Measurements from ENCODE around the gene ANTXR1. TPM values are rescaled to one million over a fixed set of nuclear protein-coding genes. Genes with fewer than 3 reads are reported as not detected.

ANTXR1 gene
- total RNA-seq, 2 donors from 2014 or later, result 0.40 TPM; not detected in 1

DNA sequence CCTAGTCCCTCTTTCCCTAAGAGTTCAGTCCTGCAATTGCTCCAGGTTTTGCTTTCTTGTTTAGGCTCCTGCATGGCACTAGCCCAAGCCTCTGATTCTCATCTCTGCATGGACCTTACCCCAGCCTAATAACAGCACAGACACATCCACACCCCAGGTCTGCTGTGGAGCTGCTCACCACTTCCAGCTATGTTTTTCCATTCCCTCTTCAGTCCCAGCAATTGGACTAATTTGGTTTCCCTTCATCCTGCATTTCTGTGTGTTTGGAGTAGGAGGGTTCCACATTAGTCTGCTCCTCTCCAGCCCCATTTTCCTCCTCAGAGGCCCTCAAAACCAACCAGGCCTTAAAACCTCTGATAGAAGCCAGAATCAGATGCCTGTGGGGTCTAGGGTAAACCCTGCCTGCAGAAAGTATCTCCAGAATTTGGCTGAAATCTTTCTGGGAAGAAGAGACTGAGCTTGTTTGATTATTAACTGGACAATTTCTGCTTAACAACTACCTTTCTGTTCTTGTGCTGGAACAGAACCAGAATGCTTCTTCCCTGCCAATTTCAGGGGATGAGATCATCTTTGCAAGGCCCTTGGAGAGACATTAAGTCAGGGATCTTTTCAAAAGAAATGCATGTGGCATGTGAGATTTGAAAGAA lies 278.1 kb downstream of the ANTXR1 start:
- DNase-seq (ENCODE audit: low spot score), result no peak
- H3K4me3 Mint-ChIP-seq, result no peak overlapping the region
- no peak overlapping the region for H3K27ac Mint-ChIP-seq
- H3K4me1 Mint-ChIP-seq (ENCODE audit: low read depth in 2 of 2), result no peaks in the 10 kb centered on the region
- H3K27me3 Mint-ChIP-seq, result peaks cover 3 to 22% of the 10 kb centered on the region in 2 donors
- ATAC-seq, result no peak
- no peaks in the 10 kb centered on the region for H3K36me3 Mint-ChIP-seq
- no peaks in the 10 kb centered on the region for H3K9me3 Mint-ChIP-seq

- no peak overlapping the region for H3K27ac Mint-ChIP-seq
- ATAC-seq, result no peak
- DNase-seq (ENCODE audit: low spot score), result no peak
- no peaks in the 10 kb centered on the region for H3K9me3 Mint-ChIP-seq
- no peaks in the 10 kb centered on the region for H3K36me3 Mint-ChIP-seq
- peaks cover 3 to 26% of the 10 kb centered on the region in 2 donors for H3K27me3 Mint-ChIP-seq
- no peak overlapping the region for H3K4me3 Mint-ChIP-seq
- no peaks in the 10 kb centered on the region for H3K4me1 Mint-ChIP-seq (ENCODE audit: low read depth in 2 of 2)
Observed at GRCh38 chr2:69291721-69292120, 278.7 kb downstream of the ANTXR1 start.

DNA sequence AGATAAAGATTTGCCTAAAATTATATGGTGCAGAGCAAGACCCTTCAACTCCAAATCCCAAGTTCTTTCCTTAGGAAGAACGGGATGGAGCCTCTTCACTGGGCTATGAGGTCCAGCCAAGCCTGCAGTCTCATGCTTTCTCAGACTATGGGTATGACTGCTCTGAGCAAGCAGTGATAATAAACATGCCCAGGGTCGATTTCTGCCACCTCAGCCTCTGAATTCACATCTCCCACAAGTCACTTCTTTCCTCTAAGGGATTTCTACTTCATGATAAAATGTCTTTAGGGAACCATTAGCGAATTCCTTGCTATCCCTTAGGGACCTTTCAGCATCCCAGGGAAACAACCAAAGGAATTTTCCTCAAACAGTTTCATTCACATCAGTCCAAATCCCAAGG lies 279.3 kb downstream of the ANTXR1 start:
- H3K36me3 Mint-ChIP-seq, result no peaks in the 10 kb centered on the region
- ATAC-seq (no peak), DNase-seq (ENCODE audit: low spot score) (no peak)
- H3K9me3 Mint-ChIP-seq, result no peaks in the 10 kb centered on the region
- no peak overlapping the region for H3K4me3 Mint-ChIP-seq
- H3K4me1 Mint-ChIP-seq (ENCODE audit: low read depth in 2 of 2), result no peaks in the 10 kb centered on the region
- H3K27me3 Mint-ChIP-seq, result peaks cover 3 to 27% of the 10 kb centered on the region in 2 donors
- no peak overlapping the region for H3K27ac Mint-ChIP-seq

DNA sequence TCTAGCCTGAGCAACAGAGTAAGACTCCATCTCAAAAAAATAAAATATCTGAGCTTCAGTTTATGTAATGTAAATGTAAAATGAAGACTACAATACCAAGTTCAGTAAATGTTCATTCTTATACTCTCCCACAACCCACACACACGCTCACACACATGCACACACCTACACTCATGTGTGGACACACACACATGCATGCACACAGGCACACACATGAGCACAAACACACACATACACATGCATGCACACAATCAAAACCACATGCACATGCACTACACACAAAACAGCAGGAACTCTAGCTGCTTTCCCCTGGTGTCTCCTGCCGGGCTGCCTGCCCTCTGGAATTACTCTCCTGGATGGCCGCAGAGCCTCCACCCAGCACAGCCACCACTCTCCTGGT lies 283.4 kb downstream of the ANTXR1 start:
- DNase-seq (ENCODE audit: low spot score), result no peak
- ATAC-seq, result no peak
- Mint-ChIP-seq H3K4me1 (ENCODE audit: low read depth in 2 of 2) (no peaks in the 10 kb centered on the region), H3K9me3 (no peaks in the 10 kb centered on the region), H3K27me3 (peaks cover 5 to 19% of the 10 kb centered on the region in 2 donors), H3K4me3 (no peak overlapping the region), H3K27ac (no peak overlapping the region), H3K36me3 (no peaks in the 10 kb centered on the region)

DNA sequence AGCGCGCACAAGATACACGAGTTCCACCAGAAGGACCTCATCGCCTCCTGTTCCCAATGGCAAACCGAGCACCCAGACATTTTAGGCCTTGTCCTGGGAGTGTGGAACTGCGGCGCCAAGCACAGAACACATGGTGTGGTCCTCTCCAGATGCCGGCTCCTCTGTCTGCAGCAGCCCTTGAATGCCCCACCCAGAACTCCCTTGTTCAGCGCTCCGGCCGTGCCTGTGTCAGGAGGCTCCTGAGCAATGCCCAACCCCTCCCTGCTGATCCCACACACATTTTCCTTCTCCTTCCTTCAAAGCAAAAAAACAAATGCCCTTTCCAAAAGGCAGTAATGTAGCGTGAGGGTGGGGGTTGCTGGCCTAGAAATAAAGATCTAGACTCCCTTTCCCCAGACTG lies 284.2 kb downstream of the ANTXR1 start:
- Mint-ChIP-seq H3K4me3 (no peak overlapping the region), H3K36me3 (no peaks in the 10 kb centered on the region), H3K27ac (no peak overlapping the region), H3K27me3 (peaks cover 7 to 19% of the 10 kb centered on the region in 2 donors), H3K4me1 (ENCODE audit: low read depth in 2 of 2) (no peaks in the 10 kb centered on the region), H3K9me3 (no peaks in the 10 kb centered on the region)
- ATAC-seq, result peak in 1 of 2 donors; percentile 4
- DNase-seq (ENCODE audit: low spot score), result no peak

- H3K27me3 Mint-ChIP-seq, result peaks cover 11 to 26% of the 10 kb centered on the region in 2 donors
- no peak for ATAC-seq
- no peak overlapping the region for H3K27ac Mint-ChIP-seq
- no peak overlapping the region for H3K4me3 Mint-ChIP-seq
- no peaks in the 10 kb centered on the region for H3K9me3 Mint-ChIP-seq
- H3K36me3 Mint-ChIP-seq, result no peaks in the 10 kb centered on the region
- DNase-seq (ENCODE audit: low spot score), result no peak
- no peaks in the 10 kb centered on the region for H3K4me1 Mint-ChIP-seq (ENCODE audit: low read depth in 2 of 2)
Observed at GRCh38 chr2:69298261-69298660, 285.3 kb downstream of the ANTXR1 start.

DNA sequence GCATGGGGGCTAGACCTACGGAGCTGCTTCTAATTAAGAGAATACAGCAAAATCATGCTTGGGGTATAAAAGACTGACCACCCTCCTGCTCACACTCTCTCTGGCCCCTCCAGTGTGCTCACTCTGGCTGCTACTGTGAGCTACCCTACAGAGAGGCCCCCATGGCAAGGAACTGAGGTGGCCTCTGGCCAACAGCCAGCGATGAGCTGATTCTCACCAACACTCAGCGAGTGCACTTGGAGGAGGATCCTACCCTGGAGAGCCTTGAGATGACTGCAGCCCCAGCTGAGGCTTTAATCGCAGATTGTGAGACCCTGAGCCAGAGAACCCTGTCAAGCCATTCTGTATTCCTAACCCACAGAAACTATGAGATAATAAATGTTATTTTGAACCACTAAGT lies 285.9 kb downstream of the ANTXR1 start:
- Mint-ChIP-seq H3K9me3 (no peaks in the 10 kb centered on the region), H3K4me3 (no peak overlapping the region), H3K27ac (no peak overlapping the region), H3K27me3 (peaks cover 11 to 28% of the 10 kb centered on the region in 2 donors), H3K36me3 (no peaks in the 10 kb centered on the region), H3K4me1 (ENCODE audit: low read depth in 2 of 2) (no peaks in the 10 kb centered on the region)
- no peak for ATAC-seq
- DNase-seq (ENCODE audit: low spot score), result no peak

Other genes starting within 250 kb of the ANTXR1 start
- not detected for gene BMP10, start 141.8 kb upstream of the ANTXR1 start, total RNA-seq
- not detected for gene GKN2, start 60.3 kb upstream of the ANTXR1 start, total RNA-seq
- not detected for gene GKN1, start 38.5 kb upstream of the ANTXR1 start, total RNA-seq